HG03520 (cell line): ENCODE measurements around the gene DAGLA.

Source experiments
- ATAC-seq: cut with Tn5 transposase; IDR thresholded peaks from one replicate; pipeline ENCODE4 v1.9.1; 2021; ENCODE audit warnings: mild to moderate bottlenecking, moderate library complexity; ENCODE audit not compliant: unreplicated experiment

Gene DAGLA

GRCh38 chr11:61706452-61707400, 26.5 kb downstream of the DAGLA start:
- ATAC-seq = no peak

DNA sequence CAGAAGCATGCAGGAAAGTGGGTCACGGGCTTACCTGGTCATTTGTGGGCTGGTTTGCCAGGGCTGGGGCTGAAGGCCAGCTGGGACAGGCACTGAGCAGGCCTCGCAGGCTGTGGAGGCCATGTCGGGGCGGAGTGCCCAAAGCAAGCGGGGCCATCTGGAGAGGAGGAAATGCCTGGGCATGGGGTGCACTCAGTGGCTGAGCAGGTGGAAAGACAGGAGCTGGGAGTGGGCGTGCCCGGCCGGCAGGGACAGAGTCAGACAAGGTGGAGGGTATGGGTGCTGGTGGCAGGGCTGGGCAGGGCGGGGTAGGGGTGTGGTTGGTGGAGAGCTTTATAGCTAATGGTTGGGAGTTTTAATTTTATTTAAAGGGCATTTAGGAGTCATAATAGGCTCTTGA, 27.4 kb downstream of the DAGLA start:
- no peak for ATAC-seq

DNA sequence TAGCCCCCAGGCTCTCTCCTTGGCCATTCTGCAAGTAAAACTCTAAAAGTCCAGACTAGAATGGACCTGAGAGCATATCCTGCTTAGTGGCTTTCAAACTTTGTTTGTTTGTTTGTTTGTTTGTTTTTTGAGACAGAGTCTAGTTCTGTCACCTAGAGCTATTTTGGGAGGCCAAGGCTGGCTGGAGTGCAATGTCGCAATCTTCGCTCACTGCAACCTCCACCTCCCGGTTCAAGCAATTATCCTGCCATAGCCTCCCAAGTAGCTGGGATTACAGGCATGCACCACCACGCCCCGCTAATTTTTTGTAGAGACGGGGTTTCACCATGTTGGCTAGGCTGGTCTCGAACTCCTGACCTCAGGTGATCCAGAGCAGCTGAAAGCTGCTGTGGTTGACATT, 28.9 kb downstream of the DAGLA start:
- no peak for ATAC-seq

GRCh38 chr11:61709572-61709971, 29.4 kb downstream of the DAGLA start:
- ATAC-seq = no peak

- no peak for ATAC-seq
Observed at GRCh38 chr11:61710019-61710418, 29.8 kb downstream of the DAGLA start.

GRCh38 chr11:61711037-61711436, 30.8 kb downstream of the DAGLA start:
- no peak for ATAC-seq

DNA sequence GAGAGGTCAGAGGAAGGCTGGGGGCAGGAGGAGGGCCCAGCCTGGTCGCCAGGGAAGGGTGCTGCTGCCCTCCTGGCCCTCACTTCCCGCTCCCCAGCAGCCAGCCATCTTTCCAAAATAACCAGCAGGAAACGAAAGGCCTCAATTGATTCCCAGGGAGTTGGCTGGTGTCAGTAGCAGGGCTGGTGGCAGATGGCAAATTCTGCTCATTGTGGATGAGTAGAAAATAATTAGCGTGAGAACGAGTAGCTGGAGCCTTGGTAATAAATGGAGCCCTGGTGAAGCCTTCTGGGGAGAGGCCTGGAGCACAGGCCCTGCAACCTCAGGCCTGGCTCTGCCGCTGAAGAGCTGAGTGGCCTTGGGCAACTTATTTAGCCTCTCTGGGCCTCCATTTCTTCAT, 31.3 kb downstream of the DAGLA start:
- no peak for ATAC-seq

GRCh38 chr11:61712314-61712713, 32.1 kb downstream of the DAGLA start:
- ATAC-seq = no peak

DNA sequence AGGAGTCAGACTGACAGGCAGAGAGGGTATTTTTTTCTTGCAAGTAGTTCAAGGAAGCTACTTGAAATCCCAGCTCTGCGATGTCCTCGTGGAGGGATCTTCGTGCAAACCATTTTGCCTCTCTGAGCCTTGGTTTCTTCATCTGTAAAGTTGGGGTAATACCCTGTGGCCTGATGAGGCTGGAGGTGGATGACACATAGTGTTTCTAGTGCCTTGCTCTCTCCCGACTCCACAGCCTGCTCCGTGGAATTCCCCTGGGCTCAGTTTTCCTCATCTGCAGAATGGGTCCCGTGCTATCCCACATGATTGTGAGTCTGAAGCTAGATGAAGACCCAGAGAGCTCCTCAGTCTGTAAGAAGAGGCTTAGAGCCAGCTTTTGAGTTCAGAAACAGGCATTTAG, 32.7 kb downstream of the DAGLA start:
- ATAC-seq = no peak

GRCh38 chr11:61713464-61713863, 33.3 kb downstream of the DAGLA start:
- no peak for ATAC-seq

DNA sequence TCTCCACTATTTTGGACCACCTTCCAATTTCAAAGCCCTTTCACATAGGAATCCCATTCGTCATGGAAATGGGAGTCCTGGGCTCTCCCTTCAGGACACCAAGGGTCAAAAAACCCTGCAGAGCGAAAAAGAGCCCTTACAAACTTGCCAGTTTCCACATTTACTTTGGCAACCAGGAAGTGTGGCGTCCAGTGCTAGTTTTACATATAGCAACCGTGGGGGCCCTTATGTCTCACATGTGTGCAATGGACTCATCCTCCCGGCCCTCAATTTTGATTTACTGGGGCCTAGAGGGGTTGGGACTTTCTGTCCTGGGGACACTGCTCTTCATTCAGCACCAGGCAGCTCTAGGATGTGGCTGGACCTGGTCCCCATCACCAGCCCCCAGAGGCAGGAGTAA, 33.7 kb downstream of the DAGLA start:
- ATAC-seq = no peak

GRCh38 chr11:61714316-61714715, 34.1 kb downstream of the DAGLA start:
- no peak for ATAC-seq

- no peak for ATAC-seq
Observed at GRCh38 chr11:61714916-61715315, 34.7 kb downstream of the DAGLA start.

DNA sequence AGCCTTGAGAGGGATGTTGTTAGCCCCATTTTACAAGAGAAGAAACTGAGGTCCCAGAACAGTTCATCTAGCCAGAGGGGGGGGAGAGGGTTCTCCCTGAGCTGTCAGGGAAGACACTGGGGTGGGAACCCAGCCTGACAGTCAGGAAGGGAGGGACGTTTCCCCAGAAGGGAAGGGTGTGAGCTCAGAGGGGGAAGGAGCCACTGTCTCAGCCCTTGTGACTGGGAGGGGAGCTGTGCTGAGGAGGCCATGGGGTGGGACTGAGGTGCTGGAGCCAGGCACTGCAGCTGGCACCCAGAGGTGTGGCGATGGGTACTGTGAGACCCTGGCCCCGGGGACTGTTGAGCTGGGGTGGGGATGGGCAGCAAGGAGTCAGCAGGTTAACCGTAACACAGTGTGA, 35.7 kb downstream of the DAGLA start:
- ATAC-seq = no peak

- ATAC-seq = no peak
Observed at GRCh38 chr11:61716478-61717285, 36.5 kb downstream of the DAGLA start.

GRCh38 chr11:61717286-61718033, 37.3 kb downstream of the DAGLA start:
- no peak for ATAC-seq

DNA sequence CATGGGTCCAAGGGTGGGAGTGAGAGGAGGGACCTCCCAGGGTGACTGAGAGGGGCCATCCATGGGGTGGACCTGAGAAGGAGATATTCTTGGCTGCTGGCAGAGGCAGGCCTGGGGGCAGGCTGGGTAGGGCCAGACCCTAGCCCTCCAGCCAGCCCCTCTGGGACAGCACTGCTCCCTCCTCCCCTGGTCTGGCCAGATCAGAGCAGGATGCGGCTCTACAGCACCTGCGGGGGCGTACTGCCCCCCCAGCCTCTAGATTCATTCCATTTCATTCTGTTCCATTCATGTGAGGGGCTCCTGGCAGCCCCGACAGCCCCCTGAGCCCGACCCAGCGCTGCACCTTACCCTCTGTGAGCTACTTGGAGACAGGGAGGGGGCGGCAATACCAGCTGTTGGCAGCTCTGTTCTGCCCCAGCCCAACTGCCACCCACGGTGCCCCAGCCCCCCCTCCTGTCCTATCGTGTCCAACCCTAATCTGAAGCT, 37.9 kb downstream of the DAGLA start:
- no peak for ATAC-seq

GRCh38 chr11:61718621-61719302, 38.6 kb downstream of the DAGLA start:
- no peak for ATAC-seq

DNA sequence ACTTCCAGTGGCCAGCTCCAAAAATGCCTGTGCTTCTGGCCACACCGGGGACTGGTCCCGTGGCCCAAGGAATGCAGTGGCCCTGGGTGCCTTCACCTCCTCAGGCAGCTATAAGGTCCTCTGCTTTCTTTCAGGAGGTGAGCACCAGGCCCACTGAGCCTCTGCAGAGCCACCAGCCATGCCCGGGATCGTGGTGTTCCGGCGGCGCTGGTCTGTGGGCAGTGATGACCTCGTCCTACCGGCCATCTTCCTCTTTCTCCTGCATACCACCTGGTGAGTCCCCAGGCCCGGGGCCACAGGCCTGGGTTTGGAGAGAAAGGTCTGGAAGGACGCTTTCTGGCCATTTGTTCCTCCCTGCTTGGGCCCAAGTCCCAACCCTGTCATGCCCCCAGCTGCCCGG, 39.8 kb downstream of the DAGLA start:
- ATAC-seq = no peak

- ATAC-seq = no peak
Observed at GRCh38 chr11:61720597-61720996, 40.4 kb downstream of the DAGLA start.

DNA sequence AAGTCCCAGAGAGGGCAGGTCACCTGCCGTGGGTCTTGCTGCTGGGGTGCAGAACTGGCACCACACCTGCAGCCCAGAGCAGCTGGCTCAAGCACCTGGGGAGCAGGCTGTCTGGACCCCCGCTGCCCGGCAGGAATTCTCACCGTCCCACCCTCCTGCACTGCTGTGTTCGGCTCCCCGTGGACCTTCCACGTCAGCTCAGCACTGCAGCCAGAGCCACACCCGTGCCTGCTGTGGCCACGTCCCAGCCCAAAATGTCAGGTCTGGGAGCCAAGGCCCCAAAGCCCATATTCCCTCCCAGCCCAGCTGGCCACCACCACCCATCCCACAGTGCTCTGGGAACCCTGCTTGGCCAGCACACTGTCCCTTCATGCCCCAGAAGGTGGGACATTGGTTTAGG, 44.2 kb downstream of the DAGLA start:
- ATAC-seq = no peak
